ENCODE measurements around the gene NMT2. TPM values are rescaled to one million over a fixed set of nuclear protein-coding genes. Genes with fewer than 3 reads are reported as not detected.

NMT2 gene
- total RNA-seq, 1 donor from 2014 or later, result 15.2 TPM

DNA sequence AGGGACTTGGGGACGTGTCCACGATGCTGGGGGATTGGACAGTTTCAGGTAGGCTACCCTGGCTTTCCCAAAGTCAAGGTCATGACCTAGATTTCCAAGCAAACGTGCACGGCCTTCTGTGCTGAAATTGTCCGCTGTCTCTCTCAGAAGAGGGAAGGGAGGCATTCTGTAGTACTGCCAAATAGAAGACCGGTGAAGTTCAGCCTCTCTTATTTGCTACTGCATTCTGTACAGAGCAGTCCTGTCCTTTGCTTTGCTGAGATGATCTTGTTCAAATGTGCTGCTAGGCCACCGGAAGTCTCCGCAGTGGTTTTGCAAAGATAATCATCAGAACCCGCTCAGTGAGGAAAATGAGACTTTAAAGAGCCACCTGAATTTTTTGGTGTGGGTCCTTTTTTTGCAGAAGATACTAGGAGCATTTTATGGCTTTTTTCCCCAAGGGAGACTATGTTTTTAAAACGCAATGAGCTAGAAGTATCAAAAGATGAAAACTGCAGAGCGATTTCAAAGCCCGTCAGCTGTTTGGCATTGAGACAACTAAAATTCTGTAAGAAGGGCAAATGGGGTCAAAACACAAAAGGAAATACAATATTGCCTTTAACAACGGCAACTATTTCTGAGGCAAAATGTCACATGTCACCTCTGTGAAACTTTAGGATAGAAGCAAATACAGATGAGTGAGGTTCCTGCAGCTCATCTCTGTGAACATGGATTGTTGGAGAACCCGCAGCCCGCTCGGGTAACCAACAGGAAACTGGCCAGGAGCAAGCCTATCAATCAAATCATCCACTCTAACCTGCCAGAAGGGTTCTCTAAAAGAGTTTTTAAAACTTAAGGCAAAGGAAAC is 1.3 kb upstream of the NMT2 start:
- no peak for TF ChIP-seq POLR2A (IDR thresholded peaks at IDR 0.05)
- TF ChIP-seq, protein P1, sequence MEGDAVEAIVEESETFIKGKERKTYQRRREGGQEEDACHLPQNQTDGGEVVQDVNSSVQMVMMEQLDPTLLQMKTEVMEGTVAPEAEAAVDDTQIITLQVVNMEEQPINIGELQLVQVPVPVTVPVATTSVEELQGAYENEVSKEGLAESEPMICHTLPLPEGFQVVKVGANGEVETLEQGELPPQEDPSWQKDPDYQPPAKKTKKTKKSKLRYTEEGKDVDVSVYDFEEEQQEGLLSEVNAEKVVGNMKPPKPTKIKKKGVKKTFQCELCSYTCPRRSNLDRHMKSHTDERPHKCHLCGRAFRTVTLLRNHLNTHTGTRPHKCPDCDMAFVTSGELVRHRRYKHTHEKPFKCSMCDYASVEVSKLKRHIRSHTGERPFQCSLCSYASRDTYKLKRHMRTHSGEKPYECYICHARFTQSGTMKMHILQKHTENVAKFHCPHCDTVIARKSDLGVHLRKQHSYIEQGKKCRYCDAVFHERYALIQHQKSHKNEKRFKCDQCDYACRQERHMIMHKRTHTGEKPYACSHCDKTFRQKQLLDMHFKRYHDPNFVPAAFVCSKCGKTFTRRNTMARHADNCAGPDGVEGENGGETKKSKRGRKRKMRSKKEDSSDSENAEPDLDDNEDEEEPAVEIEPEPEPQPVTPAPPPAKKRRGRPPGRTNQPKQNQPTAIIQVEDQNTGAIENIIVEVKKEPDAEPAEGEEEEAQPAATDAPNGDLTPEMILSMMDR (IDR thresholded peaks at IDR 0.05), result no peak
- TF ChIP-seq POLR2AphosphoS5 (IDR thresholded peaks at IDR 0.05; ENCODE audit: insufficient read depth in 1 of 2, low read depth in 1 of 2), result no peak
- intact Hi-C loops (cut with DNase I), result no loop called here
- H3K4me1 ChIP-seq, result peaks cover 25% of the 10 kb centered on the region
- H3K27me3 ChIP-seq, result no peaks in the 10 kb centered on the region
- peak overlapping the region; percentile 10 to 38 for H3K4me3 ChIP-seq
- H3K36me3 ChIP-seq, result no peaks in the 10 kb centered on the region
- H3K9me3 ChIP-seq, result no peaks in the 10 kb centered on the region
- peak overlapping the region; percentile 32 for H3K27ac ChIP-seq
- DNase-seq (ENCODE audit: extremely low spot score in 2 of 2), result peak in 1 of 2 donors; percentile 91

DNA sequence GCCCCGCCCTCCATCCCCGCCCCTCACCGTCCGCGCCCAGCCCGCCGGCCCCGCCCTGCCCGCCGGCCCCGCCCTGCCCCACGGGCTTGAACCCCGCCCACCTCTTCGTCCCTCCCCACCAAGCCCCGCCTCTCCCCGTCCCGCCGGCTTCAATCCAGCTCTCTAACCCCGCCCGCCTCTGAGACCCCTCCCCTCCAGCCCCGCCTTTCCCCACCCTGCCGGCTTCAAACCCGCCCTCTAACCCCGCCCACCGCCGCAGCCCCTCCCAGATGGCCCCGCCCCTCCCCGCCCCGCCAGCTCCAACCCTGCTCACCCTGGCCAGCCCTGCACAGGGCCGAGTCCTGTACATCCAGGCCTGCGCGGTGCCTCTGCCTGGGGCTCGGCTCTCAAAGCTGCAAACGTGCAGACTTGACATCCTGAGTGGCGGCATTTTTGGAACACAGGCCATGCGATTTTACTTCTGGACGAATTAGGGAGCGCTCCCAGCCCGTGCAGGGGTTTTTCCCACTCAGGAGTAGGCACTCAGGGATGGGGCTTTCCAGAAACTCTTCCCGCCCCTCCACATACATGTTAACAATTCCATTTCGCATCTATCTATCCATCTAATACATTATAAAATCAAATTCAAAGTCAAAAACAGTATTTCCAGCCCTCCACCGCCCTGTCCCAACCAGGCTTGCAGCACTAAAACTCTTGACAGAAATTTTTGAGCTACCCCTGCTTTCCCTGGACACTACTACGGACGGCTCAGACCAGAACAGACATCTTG is 477 bp upstream of the NMT2 start:
- H3K4me3 ChIP-seq, result peak overlapping the region; percentile 38 to 95
- no peak for TF ChIP-seq POLR2A (IDR thresholded peaks at IDR 0.05)
- no peak for TF ChIP-seq POLR2AphosphoS5 (IDR thresholded peaks at IDR 0.05; ENCODE audit: insufficient read depth in 1 of 2, low read depth in 1 of 2)
- TF ChIP-seq, protein P1 (IDR thresholded peaks at IDR 0.05), result no peak
- H3K4me1 ChIP-seq, result peaks cover 25% of the 10 kb centered on the region
- no peaks in the 10 kb centered on the region for H3K27me3 ChIP-seq
- no peaks in the 10 kb centered on the region for H3K36me3 ChIP-seq
- intact Hi-C loops (cut with DNase I), result no loop called here
- no peaks in the 10 kb centered on the region for H3K9me3 ChIP-seq
- H3K27ac ChIP-seq, result peak overlapping the region; percentile 21
- DNase-seq (ENCODE audit: extremely low spot score in 2 of 2), result peak; percentile 95 to 97

DNA sequence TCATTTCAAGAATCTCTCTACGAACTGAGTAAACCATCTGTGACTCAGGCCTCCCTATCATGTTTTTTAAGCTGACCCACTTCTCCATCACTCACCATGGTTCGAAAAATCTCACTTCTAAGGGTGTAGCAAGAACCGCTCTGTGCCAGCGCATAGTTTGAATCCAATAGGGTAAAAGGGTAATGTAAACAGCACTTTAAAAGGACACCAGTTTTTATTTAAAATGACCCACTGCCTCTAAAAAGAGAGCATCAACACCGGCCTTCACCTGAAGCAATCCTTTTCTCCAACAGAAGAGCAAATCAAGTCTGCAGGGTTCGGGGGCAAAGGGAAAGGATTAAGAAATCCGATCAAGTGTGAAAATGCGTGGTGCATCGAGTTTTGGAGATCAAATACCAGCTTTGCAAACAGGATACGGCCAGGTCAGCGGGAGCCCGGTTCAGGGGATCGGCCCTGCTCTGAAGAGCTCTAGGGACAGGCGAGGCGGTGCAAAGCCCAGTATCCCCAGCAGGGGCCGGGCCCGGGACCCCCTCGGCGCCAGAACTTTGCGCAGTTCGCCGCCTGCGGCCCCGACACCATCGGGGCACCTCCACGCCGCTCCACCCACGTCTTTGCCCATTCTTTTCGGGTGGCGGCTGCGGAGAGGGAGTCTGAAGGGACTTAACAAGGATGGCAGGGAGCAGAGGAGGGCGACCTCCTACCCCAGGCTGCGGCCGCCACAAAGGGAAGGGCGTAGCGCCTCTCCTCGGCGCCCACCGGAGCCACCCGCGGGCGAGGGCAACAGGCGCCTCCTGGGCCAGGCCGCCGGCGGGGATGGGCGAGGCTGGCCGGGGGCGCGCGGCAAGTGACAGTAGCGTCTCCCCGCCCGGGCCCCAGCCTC is 842 bp downstream of the NMT2 start:
- Histone ChIP-seq H3K27me3 (no peaks in the 10 kb centered on the region), H3K4me3 (peak overlapping the region; percentile 95 to 96), H3K27ac (peak overlapping the region; percentile 92), H3K36me3 (no peaks in the 10 kb centered on the region), H3K9me3 (no peaks in the 10 kb centered on the region), H3K4me1 (peaks cover 34% of the 10 kb centered on the region)
- no peak for TF ChIP-seq POLR2A (IDR thresholded peaks at IDR 0.05)
- TF ChIP-seq, protein P1 (IDR thresholded peaks at IDR 0.05), result peak in 1 of 3 experiments; percentile 38
- intact Hi-C loops (cut with DNase I), result no loop called here
- peak in 1 of 2 donors; percentile 90 for DNase-seq (ENCODE audit: extremely low spot score in 2 of 2)

DNA sequence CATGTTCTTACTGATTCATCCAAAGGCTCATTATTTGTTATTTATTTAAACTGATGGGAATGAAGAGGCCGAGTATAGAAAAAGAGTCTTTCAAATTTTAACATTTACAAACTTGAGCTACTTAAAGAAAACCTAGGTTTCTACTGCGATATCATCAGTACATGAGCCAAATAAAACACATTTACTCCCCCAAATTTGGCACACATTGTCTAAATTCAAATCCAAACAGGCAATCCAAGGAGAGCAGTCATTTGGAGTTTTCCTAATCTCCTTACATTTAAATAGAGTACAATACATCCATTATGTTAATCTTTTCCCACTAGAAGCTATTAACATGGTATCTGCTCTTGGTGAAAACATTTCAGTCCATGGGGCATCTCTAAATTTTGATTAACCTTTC is 2.2 kb downstream of the NMT2 start:
- intact Hi-C loops (cut with DNase I), result no loop called here
- Histone ChIP-seq H3K36me3 (no peaks in the 10 kb centered on the region), H3K4me3 (peak overlapping the region in 1 of 2 donors; percentile 96), H3K27ac (no peak overlapping the region), H3K27me3 (no peaks in the 10 kb centered on the region), H3K4me1 (peaks cover 37% of the 10 kb centered on the region), H3K9me3 (no peaks in the 10 kb centered on the region)
- no peak for DNase-seq (ENCODE audit: extremely low spot score in 2 of 2)
- TF ChIP-seq POLR2AphosphoS5 (IDR thresholded peaks at IDR 0.05; ENCODE audit: insufficient read depth in 1 of 2, low read depth in 1 of 2), result no peak
- TF ChIP-seq, protein P1 (IDR thresholded peaks at IDR 0.05), result no peak
- no peak for TF ChIP-seq POLR2A (IDR thresholded peaks at IDR 0.05)
